Heart left ventricle (tissue), 13 donors: ENCODE results near the gene ODC1.

Experiments used
- POLR2A ChIP-seq, 2 donors: fragments of 450-650 bp; IDR thresholded peaks; one replicate each; pipeline ENCODE4 v1.6.1; 2017; ENCODE audit warnings: antibody characterized with exemption in 2 of 2, mild to moderate bottlenecking in 2 of 2, moderate library complexity in 2 of 2
- TF ChIP-seq, protein P1 (sequence below), 12 donors: fragments of 200-600 bp; sonication (generic) in 4 of 12; IDR thresholded peaks; one replicate each; pipeline versions ENCODE4 v1.5.0 to v1.8.0; 2018 to 2022; ENCODE audit warnings: antibody characterized with exemption in 12 of 12, mild to moderate bottlenecking in 5 of 12
- donor health status: ischemic (EF 13 %, LVEDD 7.1; RV severe dilation, severe dysfunction).
- donor health status: DM: no; HTN: yes; CAD: no.
- donor health status: DM: no; HTN: no; CAD: no.
- donor health status: ischemic (EF 25% LVEDD 6.9; RV normal size, moderate dysfunction).
- donor health status: ischemic (EF 25% LVEDD 5.7; RV mildly dilated, moderate dysfunction).
- donor health status: ischemic (EF 35%, LVEDD 5.7; RV mildly dilated, moderate dysfunction).
- donor health status: nonischemic (EF 11% LVEDD 7.7; RV severe dilation, severe dysfunction).
- donor health status: DM: yes; HTN: yes; CAD: no.
- donor health status: PGD.
- donor health status: ischemic (EF 29% LVEDD 5.4; RV normal size, mild dysfunction).
- donor health status: nonischemic (EF 23%, LVEDD 6.1; RV moderate dilation, normal function).

DNA sequence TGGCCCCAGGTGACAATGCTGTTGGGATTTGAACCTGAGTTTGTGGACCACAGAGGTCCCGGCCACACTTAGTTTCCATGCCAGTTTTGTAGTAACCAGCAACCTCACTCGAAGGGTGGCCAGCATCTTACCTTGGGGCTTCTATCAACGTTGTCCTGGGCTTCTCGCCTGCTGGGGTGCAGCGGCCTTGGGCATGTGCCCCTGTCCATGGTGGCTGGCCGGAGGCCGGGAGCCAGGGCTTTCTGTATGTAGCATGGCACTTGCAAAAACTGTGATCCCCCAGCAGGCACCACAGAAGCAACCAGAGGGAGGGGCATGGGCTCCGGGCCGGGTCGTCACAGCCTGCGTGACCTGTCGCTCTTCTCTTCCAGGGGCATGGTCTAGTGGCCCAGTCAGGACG lies 51.7 kb downstream of the ODC1 start:
- TF ChIP-seq, protein P1, sequence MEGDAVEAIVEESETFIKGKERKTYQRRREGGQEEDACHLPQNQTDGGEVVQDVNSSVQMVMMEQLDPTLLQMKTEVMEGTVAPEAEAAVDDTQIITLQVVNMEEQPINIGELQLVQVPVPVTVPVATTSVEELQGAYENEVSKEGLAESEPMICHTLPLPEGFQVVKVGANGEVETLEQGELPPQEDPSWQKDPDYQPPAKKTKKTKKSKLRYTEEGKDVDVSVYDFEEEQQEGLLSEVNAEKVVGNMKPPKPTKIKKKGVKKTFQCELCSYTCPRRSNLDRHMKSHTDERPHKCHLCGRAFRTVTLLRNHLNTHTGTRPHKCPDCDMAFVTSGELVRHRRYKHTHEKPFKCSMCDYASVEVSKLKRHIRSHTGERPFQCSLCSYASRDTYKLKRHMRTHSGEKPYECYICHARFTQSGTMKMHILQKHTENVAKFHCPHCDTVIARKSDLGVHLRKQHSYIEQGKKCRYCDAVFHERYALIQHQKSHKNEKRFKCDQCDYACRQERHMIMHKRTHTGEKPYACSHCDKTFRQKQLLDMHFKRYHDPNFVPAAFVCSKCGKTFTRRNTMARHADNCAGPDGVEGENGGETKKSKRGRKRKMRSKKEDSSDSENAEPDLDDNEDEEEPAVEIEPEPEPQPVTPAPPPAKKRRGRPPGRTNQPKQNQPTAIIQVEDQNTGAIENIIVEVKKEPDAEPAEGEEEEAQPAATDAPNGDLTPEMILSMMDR (IDR thresholded peaks at IDR 0.05) = no peak
- no peak for TF ChIP-seq POLR2A (IDR thresholded peaks at IDR 0.05)
